HCT116 (cell line): Measurements from ENCODE around the gene HAP1. TPM values are rescaled to one million over a fixed set of nuclear protein-coding genes. Genes with fewer than 3 reads are reported as not detected.

Experiments
- ATAC-seq: fragments of 200-7000 bp; cut with Tn5 transposase; 2 replicates; pipeline ENCODE4 v1.9.1; 2020; ENCODE audit warnings: mild to moderate bottlenecking, moderate library complexity
- BruUV-seq: library from RNA; stranded (reverse); fragments of 400-500 nt; replicated peaks from 2 replicates; lab custom pipeline; 2021; lab: Mats Ljungman, UMichigan
- CTCF ChIA-PET: fragments of 300-600 bp; sonication (Branson Sonifier 250); formaldehyde crosslinking; loops from one replicate; lab custom pipeline; 2021; ENCODE audit warnings: antibody characterized with exemption; lab: Charles Lee
- POLR2A ChIA-PET: fragments of 300-600, 350-600 bp; sonication (Branson Sonifier 250); formaldehyde crosslinking; loops from one replicate; lab custom pipeline; 2021; ENCODE audit warnings: antibody characterized with exemption; lab: Charles Lee
- RAD21 ChIA-PET, 2 experiments: fragments of 300-600 bp; sonication (Branson Sonifier 250); formaldehyde crosslinking; loops; one replicate each; lab custom pipeline; 2023; ENCODE audit warnings: low total read pairs in 2 of 2; ENCODE audit not compliant: uncharacterized antibody in 2 of 2, unreplicated experiment in 2 of 2, low non-redundant PET in 1 of 2; lab: Charles Lee
- DNase-seq: peaks from one replicate; pipeline ENCODE4 v3.0.0-alpha.2; 2010; ENCODE audit warnings: low read depth, low spot score
- H2AFZ ChIP-seq: fragments of 200-600 bp; shearing (Covaris generic), sonication (generic); 2 replicates; pipeline ENCODE4 v1.6.1; 2017; ENCODE audit warnings: low read depth, mixed run types, mixed read lengths, antibody characterized with exemption, low read length; ENCODE audit not compliant: poor library complexity, severe bottlenecking
- H3K27ac ChIP-seq: 2 replicates; pipeline ENCODE4 v1.5.1; 2012; ENCODE audit warnings: low read depth, low read length
- H3K27me3 ChIP-seq: fragments of 200-600 bp; sonication (generic); 2 replicates; pipeline ENCODE4 v1.6.1; 2016; ENCODE audit warnings: mixed run types, low read length, mixed read lengths; ENCODE audit not compliant: insufficient read depth
- H3K36me3 ChIP-seq, 2 experiments: fragments of 200-500 bp in 1 of 2; fragments of 200-600 bp in 1 of 2; sonication (Bioruptor generic) in 1 of 2; sonication (generic) in 1 of 2; 2 replicates each; pipeline versions ENCODE4 v1.5.1 to v1.6.1; 2014 to 2016; ENCODE audit warnings: low read length in 2 of 2, inconsistent platforms in 1 of 2, mixed read lengths in 1 of 2, mixed run types in 1 of 2; ENCODE audit not compliant: insufficient read depth in 2 of 2, control insufficient read depth in 1 of 2
- H3K4me1 ChIP-seq, 2 experiments: fragments of 200-600 bp in 1 of 2; sonication (generic) in 1 of 2; 2 replicates each; pipeline versions ENCODE4 v1.5.1 to v1.6.1; 2012 to 2017; ENCODE audit warnings: low read length in 2 of 2, inconsistent platforms in 1 of 2, mild to moderate bottlenecking in 1 of 2, mixed read lengths in 1 of 2, mixed run types in 1 of 2, moderate library complexity in 1 of 2; ENCODE audit not compliant: insufficient read depth in 2 of 2, control insufficient read depth in 1 of 2
- H3K4me2 ChIP-seq: fragments of 200-600 bp; sonication (generic); 2 replicates; pipeline ENCODE4 v1.6.1; 2017; ENCODE audit warnings: mixed run types, low read length, mixed read lengths
- H3K4me3 ChIP-seq, 2 experiments: fragments of 200-600 bp in 1 of 2; sonication (generic) in 1 of 2; replicated peaks in 1 of 2; 2 replicates each; pipeline ENCODE4 v1.5.1; 2011 to 2016; ENCODE audit warnings: low read length in 2 of 2, control low read depth in 1 of 2, low read depth in 1 of 2, mild to moderate bottlenecking in 1 of 2, mixed read lengths in 1 of 2, mixed run types in 1 of 2
- H3K79me2 ChIP-seq: fragments of 200-600 bp; sonication (generic); 2 replicates; pipeline ENCODE4 v1.6.1; 2017; ENCODE audit warnings: mild to moderate bottlenecking, mixed run types, low read length, moderate library complexity, mixed read lengths; ENCODE audit not compliant: insufficient read depth
- H3K9ac ChIP-seq: fragments of 200-600 bp; sonication (generic); 2 replicates; pipeline ENCODE4 v1.6.1; 2016; ENCODE audit warnings: low read length, mixed read lengths
- H3K9me2 ChIP-seq: fragments of 200-600 bp; sonication (generic), shearing (Covaris generic); 2 replicates; pipeline ENCODE4 v1.6.1; 2017; ENCODE audit warnings: mixed run types, mild to moderate bottlenecking, moderate library complexity; ENCODE audit not compliant: insufficient read depth
- H3K9me3 ChIP-seq, 2 experiments: fragments of 200-500 bp in 1 of 2; fragments of 200-600 bp in 1 of 2; sonication (Bioruptor generic) in 1 of 2; sonication (generic) in 1 of 2; 2 replicates each; pipeline ENCODE4 v1.6.1; 2014 to 2017; ENCODE audit warnings: low read length in 2 of 2, mixed read lengths in 2 of 2, inconsistent platforms in 1 of 2, low read depth in 1 of 2, mild to moderate bottlenecking in 1 of 2, mixed run types in 1 of 2, moderate library complexity in 1 of 2; ENCODE audit not compliant: control insufficient read depth in 1 of 2, insufficient read depth in 1 of 2
- H4K20me1 ChIP-seq: fragments of 200-600 bp; sonication (generic), shearing (Covaris generic); 2 replicates; pipeline ENCODE4 v1.6.1; 2017; ENCODE audit warnings: mixed run types, mild to moderate bottlenecking, moderate library complexity; ENCODE audit not compliant: insufficient read depth
- ATF3 ChIP-seq: IDR thresholded peaks from 2 replicates; pipeline ENCODE4 v1.6.1; 2012
- EGR1 ChIP-seq: IDR thresholded peaks from 2 replicates; pipeline ENCODE4 v1.6.1; 2012; ENCODE audit warnings: low read depth
- EZH2 ChIP-seq: fragments of 200-600 bp; sonication (generic); IDR thresholded peaks from 2 replicates; pipeline ENCODE4 v1.6.1; 2017; ENCODE audit warnings: antibody characterized with exemption, mixed run types
- EZH2phosphoT487 ChIP-seq: fragments of 200-600 bp; IDR thresholded peaks from 2 replicates; pipeline ENCODE4 v1.6.1; 2018; ENCODE audit warnings: antibody characterized with exemption, borderline replicate concordance
- FOSL1 ChIP-seq: IDR thresholded peaks from 2 replicates; pipeline ENCODE4 v1.6.1; 2012; ENCODE audit warnings: low read depth
- POLR2A ChIP-seq: IDR thresholded peaks from 2 replicates; pipeline ENCODE4 v1.7.0; 2011; ENCODE audit warnings: borderline replicate concordance; ENCODE audit not compliant: insufficient read depth, insufficient read length; ENCODE audit errors: extremely low read depth
- POLR2AphosphoS5 ChIP-seq: IDR thresholded peaks from 2 replicates; pipeline ENCODE4 v1.6.1; 2011; ENCODE audit warnings: mild to moderate bottlenecking, low read depth, low read length, moderate library complexity
- RAD21 ChIP-seq: IDR thresholded peaks from 2 replicates; pipeline ENCODE4 v1.6.1; 2012; ENCODE audit warnings: low read depth, mild to moderate bottlenecking
- SP1 ChIP-seq: IDR thresholded peaks from 2 replicates; pipeline ENCODE4 v1.6.1; 2012; ENCODE audit warnings: low read depth
- SRF ChIP-seq: IDR thresholded peaks from 2 replicates; pipeline ENCODE4 v1.6.1; 2012; ENCODE audit warnings: low read depth
- YY1 ChIP-seq: IDR thresholded peaks from 2 replicates; pipeline ENCODE4 v1.6.1; 2011; ENCODE audit warnings: low read length, low read depth, moderate library complexity, mild to moderate bottlenecking; ENCODE audit not compliant: insufficient replicate concordance; ENCODE audit errors: extremely low read depth
- ZFX ChIP-seq: fragments of 450-650 bp; IDR thresholded peaks from 2 replicates; pipeline ENCODE4 v1.6.1; 2017
- ZNF274 ChIP-seq: fragments of 200-500 bp; sonication (Bioruptor generic); IDR thresholded peaks from 2 replicates; pipeline ENCODE4 v1.6.1; 2014; ENCODE audit warnings: mild to moderate bottlenecking, low read depth, low read length, inconsistent platforms
- intact Hi-C: fragments of 100-400 bp; cut with micrococcal nuclease; formaldehyde crosslinking; loops from 2 replicates; pipeline ENCODE4 v1.10.0; 2022
- total RNA-seq: library from RNA; stranded (reverse); gene quantifications from one replicate; pipeline ENCODE4 v1.2.1, GENCODE V29; 2021; ENCODE audit not compliant: unreplicated experiment
- TF ChIP-seq, protein P1 (sequence below), 3 experiments: fragments of 200-600 bp in 1 of 3; sonication (generic) in 1 of 3; IDR thresholded peaks in 2 of 3; conservative IDR thresholded peaks in 1 of 3; 2 replicates each; pipeline ENCODE4 v1.5.1; 2012 to 2017; ENCODE audit warnings: low read depth in 2 of 3, low read length in 2 of 3, antibody characterized with exemption in 1 of 3, borderline replicate concordance in 1 of 3, control low read depth in 1 of 3, mild to moderate bottlenecking in 1 of 3, mixed read lengths in 1 of 3, mixed run types in 1 of 3, moderate library complexity in 1 of 3; ENCODE audit not compliant: insufficient read depth in 1 of 3
- TF ChIP-seq, protein P2 (sequence below): IDR thresholded peaks from 2 replicates; pipeline ENCODE4 v1.6.1; 2012; ENCODE audit warnings: low read depth
- TF ChIP-seq, protein P3 (sequence below): IDR thresholded peaks from 2 replicates; pipeline ENCODE4 v1.6.1; 2011; ENCODE audit warnings: mild to moderate bottlenecking, low read length, moderate library complexity; ENCODE audit not compliant: insufficient replicate concordance; ENCODE audit errors: extremely low read depth

The HAP1 gene
- total RNA-seq, 1 experiment from 2014 or later, result 3.4 TPM

DNA sequence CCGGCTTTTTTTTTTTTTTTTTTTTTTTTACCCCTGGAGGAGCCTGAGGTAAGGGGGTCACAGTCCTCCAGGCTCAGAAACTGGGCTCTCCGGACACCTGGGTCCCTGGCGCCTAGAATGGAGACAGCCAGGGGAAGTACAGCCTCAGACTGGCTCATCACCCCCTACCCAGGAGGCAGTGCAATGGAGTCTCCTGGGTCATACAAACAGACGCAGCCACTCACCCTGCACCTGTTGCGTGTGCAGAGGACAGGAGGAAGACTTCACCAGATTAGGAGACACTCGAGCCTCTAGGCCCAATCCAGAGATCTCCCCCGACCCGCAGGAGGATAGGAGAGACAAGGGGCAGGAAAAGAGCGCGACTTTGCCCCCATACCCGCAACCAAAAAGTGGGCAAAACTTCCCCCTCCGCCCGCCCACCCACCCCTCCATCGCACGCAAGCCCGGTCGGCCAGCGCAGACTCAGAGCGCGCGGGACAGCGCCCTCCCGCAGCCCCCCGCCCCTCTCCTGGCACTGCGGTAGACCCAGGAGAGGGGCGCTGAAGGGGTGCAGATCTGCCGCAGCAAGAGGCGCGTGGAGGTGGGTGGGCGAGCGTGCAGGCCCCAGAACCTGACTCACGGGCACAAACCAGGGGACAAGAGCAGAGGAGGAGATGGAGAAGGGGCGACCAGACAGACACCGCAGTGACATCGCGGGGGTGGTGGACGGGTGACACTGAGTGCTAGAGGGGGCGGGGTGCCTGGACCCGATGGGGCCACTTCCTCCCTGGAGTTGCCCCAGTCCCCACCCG is 900 bp downstream of the HAP1 start:
- ChIA-PET RAD21 (no interaction called here), CTCF (no interaction called here), POLR2A (interaction anchor here (0.7 to 1.3 kb wide), 3 partner anchors 9 to 40 kb away, joined by 3 to 6 read pairs (median 5); no protein-coding TSS in a partner anchor)
- Histone ChIP-seq H3K36me3 (no peaks in the 10 kb centered on the region), H2AFZ (no peak overlapping the region), H3K4me2 (peak overlapping the region; percentile 85), H3K27ac (no peak overlapping the region; the same call in 1 of the 2 replicates), H3K27me3 (no peaks in the 10 kb centered on the region), H3K4me3 (peak overlapping the region; percentile 55 to 62), H3K9me3 (no peaks in the 10 kb centered on the region), H3K9ac (peak overlapping the region; percentile 52; the same call in 1 of the 2 replicates), H3K4me1 (peaks cover 5 to 27% of the 10 kb centered on the region in 2 experiments; a peak in 3 of 4 replicates), H3K9me2 (no peaks in the 10 kb centered on the region), H4K20me1 (no peaks in the 10 kb centered on the region), H3K79me2 (no peaks in the 10 kb centered on the region)
- BruUV-seq, result no TSS peak
- ATAC-seq, result no peak
- no peak for TF ChIP-seq ATF3
- TF ChIP-seq SRF, result no peak
- TF ChIP-seq POLR2A, result no peak
- TF ChIP-seq FOSL1, result no peak
- no peak for TF ChIP-seq RAD21
- no peak for TF ChIP-seq EZH2phosphoT487
- TF ChIP-seq SP1, result no peak
- no peak for TF ChIP-seq POLR2AphosphoS5
- no peak for TF ChIP-seq ZNF274
- no peak for TF ChIP-seq EZH2
- TF ChIP-seq, protein P1, sequence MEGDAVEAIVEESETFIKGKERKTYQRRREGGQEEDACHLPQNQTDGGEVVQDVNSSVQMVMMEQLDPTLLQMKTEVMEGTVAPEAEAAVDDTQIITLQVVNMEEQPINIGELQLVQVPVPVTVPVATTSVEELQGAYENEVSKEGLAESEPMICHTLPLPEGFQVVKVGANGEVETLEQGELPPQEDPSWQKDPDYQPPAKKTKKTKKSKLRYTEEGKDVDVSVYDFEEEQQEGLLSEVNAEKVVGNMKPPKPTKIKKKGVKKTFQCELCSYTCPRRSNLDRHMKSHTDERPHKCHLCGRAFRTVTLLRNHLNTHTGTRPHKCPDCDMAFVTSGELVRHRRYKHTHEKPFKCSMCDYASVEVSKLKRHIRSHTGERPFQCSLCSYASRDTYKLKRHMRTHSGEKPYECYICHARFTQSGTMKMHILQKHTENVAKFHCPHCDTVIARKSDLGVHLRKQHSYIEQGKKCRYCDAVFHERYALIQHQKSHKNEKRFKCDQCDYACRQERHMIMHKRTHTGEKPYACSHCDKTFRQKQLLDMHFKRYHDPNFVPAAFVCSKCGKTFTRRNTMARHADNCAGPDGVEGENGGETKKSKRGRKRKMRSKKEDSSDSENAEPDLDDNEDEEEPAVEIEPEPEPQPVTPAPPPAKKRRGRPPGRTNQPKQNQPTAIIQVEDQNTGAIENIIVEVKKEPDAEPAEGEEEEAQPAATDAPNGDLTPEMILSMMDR (IDR thresholded peaks at IDR 0.05 in 2 of 3, conservative IDR thresholded peaks at IDR 0.05 in 1 of 3; ENCODE audit: borderline replicate concordance in 1 of 3, insufficient read depth in 1 of 3, low read depth in 2 of 3, low read length in 2 of 3), result no peak
- TF ChIP-seq, protein P2, sequence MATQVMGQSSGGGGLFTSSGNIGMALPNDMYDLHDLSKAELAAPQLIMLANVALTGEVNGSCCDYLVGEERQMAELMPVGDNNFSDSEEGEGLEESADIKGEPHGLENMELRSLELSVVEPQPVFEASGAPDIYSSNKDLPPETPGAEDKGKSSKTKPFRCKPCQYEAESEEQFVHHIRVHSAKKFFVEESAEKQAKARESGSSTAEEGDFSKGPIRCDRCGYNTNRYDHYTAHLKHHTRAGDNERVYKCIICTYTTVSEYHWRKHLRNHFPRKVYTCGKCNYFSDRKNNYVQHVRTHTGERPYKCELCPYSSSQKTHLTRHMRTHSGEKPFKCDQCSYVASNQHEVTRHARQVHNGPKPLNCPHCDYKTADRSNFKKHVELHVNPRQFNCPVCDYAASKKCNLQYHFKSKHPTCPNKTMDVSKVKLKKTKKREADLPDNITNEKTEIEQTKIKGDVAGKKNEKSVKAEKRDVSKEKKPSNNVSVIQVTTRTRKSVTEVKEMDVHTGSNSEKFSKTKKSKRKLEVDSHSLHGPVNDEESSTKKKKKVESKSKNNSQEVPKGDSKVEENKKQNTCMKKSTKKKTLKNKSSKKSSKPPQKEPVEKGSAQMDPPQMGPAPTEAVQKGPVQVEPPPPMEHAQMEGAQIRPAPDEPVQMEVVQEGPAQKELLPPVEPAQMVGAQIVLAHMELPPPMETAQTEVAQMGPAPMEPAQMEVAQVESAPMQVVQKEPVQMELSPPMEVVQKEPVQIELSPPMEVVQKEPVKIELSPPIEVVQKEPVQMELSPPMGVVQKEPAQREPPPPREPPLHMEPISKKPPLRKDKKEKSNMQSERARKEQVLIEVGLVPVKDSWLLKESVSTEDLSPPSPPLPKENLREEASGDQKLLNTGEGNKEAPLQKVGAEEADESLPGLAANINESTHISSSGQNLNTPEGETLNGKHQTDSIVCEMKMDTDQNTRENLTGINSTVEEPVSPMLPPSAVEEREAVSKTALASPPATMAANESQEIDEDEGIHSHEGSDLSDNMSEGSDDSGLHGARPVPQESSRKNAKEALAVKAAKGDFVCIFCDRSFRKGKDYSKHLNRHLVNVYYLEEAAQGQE, result no peak
- no peak for TF ChIP-seq YY1
- TF ChIP-seq, protein P3, sequence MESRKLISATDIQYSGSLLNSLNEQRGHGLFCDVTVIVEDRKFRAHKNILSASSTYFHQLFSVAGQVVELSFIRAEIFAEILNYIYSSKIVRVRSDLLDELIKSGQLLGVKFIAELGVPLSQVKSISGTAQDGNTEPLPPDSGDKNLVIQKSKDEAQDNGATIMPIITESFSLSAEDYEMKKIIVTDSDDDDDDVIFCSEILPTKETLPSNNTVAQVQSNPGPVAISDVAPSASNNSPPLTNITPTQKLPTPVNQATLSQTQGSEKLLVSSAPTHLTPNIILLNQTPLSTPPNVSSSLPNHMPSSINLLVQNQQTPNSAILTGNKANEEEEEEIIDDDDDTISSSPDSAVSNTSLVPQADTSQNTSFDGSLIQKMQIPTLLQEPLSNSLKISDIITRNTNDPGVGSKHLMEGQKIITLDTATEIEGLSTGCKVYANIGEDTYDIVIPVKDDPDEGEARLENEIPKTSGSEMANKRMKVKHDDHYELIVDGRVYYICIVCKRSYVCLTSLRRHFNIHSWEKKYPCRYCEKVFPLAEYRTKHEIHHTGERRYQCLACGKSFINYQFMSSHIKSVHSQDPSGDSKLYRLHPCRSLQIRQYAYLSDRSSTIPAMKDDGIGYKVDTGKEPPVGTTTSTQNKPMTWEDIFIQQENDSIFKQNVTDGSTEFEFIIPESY, result no peak
- TF ChIP-seq ZFX, result no peak
- TF ChIP-seq EGR1, result no peak
- intact Hi-C loops, result no loop called here
- DNase-seq, result no peak
